Uterus (tissue), 2 donors: Measurements from ENCODE around the gene MEIS2.

Source experiments
- POLR2A ChIP-seq, 2 donors: fragments of 450-650 bp; IDR thresholded peaks; one replicate each; pipeline ENCODE4 v1.6.1; 2016; ENCODE audit warnings: antibody characterized with exemption in 2 of 2, mild to moderate bottlenecking in 1 of 2, moderate library complexity in 1 of 2
- TF ChIP-seq, protein P1 (sequence below), 4 experiments: fragments of 200-600 bp in 2 of 4; fragments of 450-650 bp in 2 of 4; sonication (generic) in 2 of 4; IDR thresholded peaks; one replicate each; pipeline ENCODE4 v1.5.1; 2016 to 2019; ENCODE audit warnings: antibody characterized with exemption in 4 of 4, mild to moderate bottlenecking in 2 of 4, moderate library complexity in 1 of 4

DNA sequence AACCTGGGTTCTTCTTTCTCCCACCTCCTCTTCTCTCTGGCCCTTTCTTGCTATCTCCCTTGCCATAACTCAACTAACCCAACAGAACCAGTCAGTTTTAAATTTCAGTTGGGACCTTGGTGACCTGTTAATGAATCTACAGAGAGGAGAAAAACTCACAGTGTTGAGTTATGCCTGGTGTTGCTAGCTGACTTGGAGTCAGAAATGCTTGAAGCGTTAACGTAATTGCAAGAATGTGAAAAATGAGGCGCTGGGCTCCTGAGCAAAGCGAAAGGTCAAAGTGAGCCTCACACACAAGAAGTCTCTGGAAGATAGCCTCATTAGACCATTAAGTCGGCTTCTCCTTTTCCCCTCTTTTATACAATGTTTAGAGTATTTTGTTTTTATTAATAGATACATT, 18.4 kb downstream of the MEIS2 start:
- TF ChIP-seq POLR2A (IDR thresholded peaks at IDR 0.05): no peak
- TF ChIP-seq, protein P1, sequence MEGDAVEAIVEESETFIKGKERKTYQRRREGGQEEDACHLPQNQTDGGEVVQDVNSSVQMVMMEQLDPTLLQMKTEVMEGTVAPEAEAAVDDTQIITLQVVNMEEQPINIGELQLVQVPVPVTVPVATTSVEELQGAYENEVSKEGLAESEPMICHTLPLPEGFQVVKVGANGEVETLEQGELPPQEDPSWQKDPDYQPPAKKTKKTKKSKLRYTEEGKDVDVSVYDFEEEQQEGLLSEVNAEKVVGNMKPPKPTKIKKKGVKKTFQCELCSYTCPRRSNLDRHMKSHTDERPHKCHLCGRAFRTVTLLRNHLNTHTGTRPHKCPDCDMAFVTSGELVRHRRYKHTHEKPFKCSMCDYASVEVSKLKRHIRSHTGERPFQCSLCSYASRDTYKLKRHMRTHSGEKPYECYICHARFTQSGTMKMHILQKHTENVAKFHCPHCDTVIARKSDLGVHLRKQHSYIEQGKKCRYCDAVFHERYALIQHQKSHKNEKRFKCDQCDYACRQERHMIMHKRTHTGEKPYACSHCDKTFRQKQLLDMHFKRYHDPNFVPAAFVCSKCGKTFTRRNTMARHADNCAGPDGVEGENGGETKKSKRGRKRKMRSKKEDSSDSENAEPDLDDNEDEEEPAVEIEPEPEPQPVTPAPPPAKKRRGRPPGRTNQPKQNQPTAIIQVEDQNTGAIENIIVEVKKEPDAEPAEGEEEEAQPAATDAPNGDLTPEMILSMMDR (IDR thresholded peaks at IDR 0.05): no peak
